CD14-positive monocyte (primary cell): Measurements from ENCODE around the gene RALGAPA2. TPM values are rescaled to one million over a fixed set of nuclear protein-coding genes. Genes with fewer than 3 reads are reported as not detected.

Experiments used
- DNase-seq, 3 donors: peaks; one replicate each; pipeline ENCODE4 v3.0.0-alpha.2; 2011 to 2022
- H2AFZ ChIP-seq: 2 replicates; pipeline ENCODE4 v1.6.0; 2012; ENCODE audit warnings: mild to moderate bottlenecking, low read depth, low read length, inconsistent platforms; ENCODE audit not compliant: insufficient read depth, poor library complexity, severe bottlenecking
- H3K27ac ChIP-seq, 2 donors: 1 replicate in 1 of 2; 2 replicates in 1 of 2; pipeline ENCODE4 v1.5.1; 2012 to 2013; ENCODE audit warnings: low read length in 2 of 2, control low read depth in 1 of 2, inconsistent platforms in 1 of 2, low read depth in 1 of 2, mild to moderate bottlenecking in 1 of 2
- H3K27me3 ChIP-seq, 2 donors: one replicate each; pipeline versions ENCODE4 v1.6.0 to v1.6.1; 2011 to 2013; ENCODE audit warnings: low read length in 2 of 2; ENCODE audit not compliant: control insufficient read depth in 2 of 2, insufficient read depth in 2 of 2
- H3K36me3 ChIP-seq, 2 donors: replicated peaks in 1 of 2; 1 replicate in 1 of 2; 2 replicates in 1 of 2; pipeline versions ENCODE4 v1.5.1 to v1.6.1; 2012 to 2013; ENCODE audit warnings: low read length in 2 of 2, control low read depth in 1 of 2, inconsistent platforms in 1 of 2, mild to moderate bottlenecking in 1 of 2; ENCODE audit not compliant: insufficient read depth in 2 of 2, control insufficient read depth in 1 of 2
- H3K4me1 ChIP-seq, 2 donors: 1 replicate in 1 of 2; 2 replicates in 1 of 2; pipeline versions ENCODE4 v1.5.1 to v1.6.1; 2012 to 2013; ENCODE audit warnings: low read length in 2 of 2, control low read depth in 1 of 2, inconsistent platforms in 1 of 2, mild to moderate bottlenecking in 1 of 2, moderate library complexity in 1 of 2; ENCODE audit not compliant: insufficient read depth in 2 of 2, control insufficient read depth in 1 of 2
- H3K4me2 ChIP-seq: replicated peaks from 2 replicates; pipeline ENCODE3; 2012; ENCODE audit warnings: low read length, moderate library complexity, mild to moderate bottlenecking; ENCODE audit not compliant: poor library complexity, severe bottlenecking; ENCODE audit errors: extremely low read depth
- H3K4me3 ChIP-seq, 3 experiments: fragments of 200-600 bp in 1 of 3; sonication (generic) in 1 of 3; replicated peaks in 1 of 3; 1 replicate in 2 of 3; 2 replicates in 1 of 3; pipeline ENCODE4 v1.5.1; 2011 to 2013; ENCODE audit warnings: low read length in 3 of 3, mild to moderate bottlenecking in 3 of 3, control low read depth in 2 of 3, low read depth in 2 of 3, inconsistent platforms in 1 of 3, moderate library complexity in 1 of 3
- H3K79me2 ChIP-seq: 2 replicates; pipeline ENCODE4 v1.6.0; 2012; ENCODE audit warnings: mild to moderate bottlenecking, control low read depth, inconsistent platforms, low read length, moderate library complexity; ENCODE audit not compliant: insufficient read depth
- H3K9ac ChIP-seq: 2 replicates; pipeline ENCODE4 v1.6.0; 2017; ENCODE audit warnings: low read length, mild to moderate bottlenecking; ENCODE audit not compliant: insufficient read depth, poor library complexity, severe bottlenecking
- H3K9me3 ChIP-seq, 2 donors: replicated peaks in 1 of 2; 1 replicate in 1 of 2; 2 replicates in 1 of 2; pipeline versions ENCODE4 v1.5.1 to v1.6.1; 2012 to 2013; ENCODE audit warnings: low read length in 2 of 2, control low read depth in 1 of 2; ENCODE audit not compliant: control insufficient read depth in 1 of 2, insufficient read depth in 1 of 2
- H4K20me1 ChIP-seq: 2 replicates; pipeline ENCODE4 v1.6.0; 2012; ENCODE audit warnings: mild to moderate bottlenecking, low read length, control low read depth, moderate library complexity; ENCODE audit not compliant: insufficient read depth
- H3K27ac Mint-ChIP-seq, 7 donors: one replicate each; pipeline ENCODE4 v1.8.0; 2020; ENCODE audit warnings: mild to moderate bottlenecking in 7 of 7, mixed read lengths in 7 of 7, moderate library complexity in 6 of 7, inconsistent platforms in 2 of 7
- H3K27me3 Mint-ChIP-seq, 3 donors: one replicate each; pipeline ENCODE4 v1.8.0; 2021 to 2022; ENCODE audit warnings: low read depth in 3 of 3, mild to moderate bottlenecking in 3 of 3, mixed read lengths in 3 of 3, moderate library complexity in 3 of 3, inconsistent platforms in 1 of 3
- H3K36me3 Mint-ChIP-seq, 2 donors: one replicate each; pipeline ENCODE4 v1.8.0; 2020; ENCODE audit warnings: mixed read lengths in 2 of 2, inconsistent platforms in 1 of 2, mild to moderate bottlenecking in 1 of 2
- H3K4me1 Mint-ChIP-seq: one replicate; pipeline ENCODE4 v1.8.0; 2020; ENCODE audit warnings: mild to moderate bottlenecking, mixed read lengths
- H3K4me3 Mint-ChIP-seq, 2 donors: one replicate each; pipeline ENCODE4 v1.8.0; 2020; ENCODE audit warnings: mild to moderate bottlenecking in 2 of 2, mixed read lengths in 2 of 2, moderate library complexity in 1 of 2
- H3K9me3 Mint-ChIP-seq, 7 donors: one replicate each; pipeline ENCODE4 v1.8.0; 2020 to 2022; ENCODE audit warnings: mixed read lengths in 7 of 7, mild to moderate bottlenecking in 6 of 7, moderate library complexity in 6 of 7, inconsistent platforms in 2 of 7
- CTCF ChIP-seq: fragments of 200-600 bp; IDR thresholded peaks from one replicate; pipeline ENCODE4 v1.8.0; 2022; ENCODE audit warnings: antibody characterized with exemption, mild to moderate bottlenecking
- WGBS: methylation state at CpG from one replicate; pipeline ENCODE4 v1.1.5; 2013; ENCODE audit warnings: missing lambda C conversion rate; ENCODE audit not compliant: insufficient coverage; 5-methylcytosine and 5-hydroxymethylcytosine counted together
- intact Hi-C, 2 donors: fragments of 100-400 bp; cut with micrococcal nuclease; formaldehyde crosslinking; loops; one replicate each; pipeline versions ENCODE4 v1.15.0 to v1.15.1; 2023
- polyA plus RNA-seq, 3 donors: library from polyadenylated mRNA; depleted of rRNA in 1 of 3; unstranded in 2 of 3; stranded (reverse) in 1 of 3; fragments of 300-500 nt in 2 of 3; fragments of >200 nt in 1 of 3; fragmentation: Illumina TruSeq in 2 of 3; gene quantifications; 1 replicate in 2 of 3; 2 replicates in 1 of 3; pipeline ENCODE4 v1.2.3, GENCODE V29; 2012 to 2021

Gene RALGAPA2
- polyA plus RNA-seq, 3 donors = 6.2 to 13.0 (median 8.9) TPM

- DNase-seq = peak in 2 of 3 donors; percentile 6 to 38
- H3K27me3 Mint-ChIP-seq = peaks cover 0 to 1% (median 1%) of the 10 kb centered on the region in 3 donors
- peaks cover 38% of the 10 kb centered on the region for H3K4me1 Mint-ChIP-seq
- Histone ChIP-seq H3K27me3 (no peaks in the 10 kb centered on the region), H4K20me1 (no peaks in the 10 kb centered on the region), H3K9ac (no peak overlapping the region), H3K4me3 (no peak overlapping the region), H3K27ac (peak overlapping the region in 1 of 2 donors; percentile 7), H3K4me2 (no peak overlapping the region), H3K36me3 (peaks cover 3 to 14% of the 10 kb centered on the region in 2 donors), H3K9me3 (no peaks in the 10 kb centered on the region), H3K4me1 (peaks cover 16 to 17% of the 10 kb centered on the region in 2 donors), H2AFZ (no peak overlapping the region), H3K79me2 (no peaks in the 10 kb centered on the region)
- intact Hi-C loops = no loop called here
- TF ChIP-seq CTCF = no peak
- peaks cover 17 to 33% of the 10 kb centered on the region in 2 donors for H3K36me3 Mint-ChIP-seq
- no peak overlapping the region for H3K4me3 Mint-ChIP-seq
- H3K9me3 Mint-ChIP-seq = no peaks in the 10 kb centered on the region
- 0% methylated on average over 2 of the region's 4 CpGs for WGBS
- peak overlapping the region in 4 of 7 donors; percentile 47 to 80 (median 52) for H3K27ac Mint-ChIP-seq
These were observed 268.9 kb downstream of the RALGAPA2 start for GRCh38 chr20:20443504-20443903.

- Histone ChIP-seq H3K79me2 (no peaks in the 10 kb centered on the region), H3K4me1 (peaks cover 16 to 17% of the 10 kb centered on the region in 2 donors), H4K20me1 (no peaks in the 10 kb centered on the region), H2AFZ (no peak overlapping the region), H3K4me3 (no peak overlapping the region), H3K4me2 (no peak overlapping the region), H3K36me3 (peaks cover 6 to 24% of the 10 kb centered on the region in 2 donors), H3K27ac (no peak overlapping the region), H3K27me3 (no peaks in the 10 kb centered on the region), H3K9ac (no peak overlapping the region), H3K9me3 (no peaks in the 10 kb centered on the region)
- Mint-ChIP-seq H3K4me1 (peaks cover 37% of the 10 kb centered on the region), H3K9me3 (no peaks in the 10 kb centered on the region), H3K4me3 (no peak overlapping the region), H3K27ac (no peak overlapping the region), H3K36me3 (peaks cover 26 to 38% of the 10 kb centered on the region in 2 donors), H3K27me3 (peaks cover 0 to 1% (median 1%) of the 10 kb centered on the region in 3 donors)
- WGBS = 100% methylated on average over 1 of the region's 2 CpGs
- no peak for DNase-seq
- intact Hi-C loops = no loop called here
- no peak for TF ChIP-seq CTCF
These were observed 270.0 kb downstream of the RALGAPA2 start for GRCh38 chr20:20442466-20442865.
